Fibroblast of skin of left biceps (primary cell): Measurements from ENCODE around the gene FTSJ1.

Source experiments
- DNase-seq, 2 experiments: peaks; one replicate each; pipeline ENCODE4 v3.0.0-alpha.2; 2013; ENCODE audit warnings: low read depth in 2 of 2

Gene FTSJ1

GRCh38 chrX:48470110-48470832 lies 5.7 kb upstream of the FTSJ1 start, which contains the start of gene SLC38A5:
SLC38A5 (minus strand) TSS chrX:48470260; CDS start chrX:48467924, 2,336 bp downstream.
- DNase-seq: no peak

DNA sequence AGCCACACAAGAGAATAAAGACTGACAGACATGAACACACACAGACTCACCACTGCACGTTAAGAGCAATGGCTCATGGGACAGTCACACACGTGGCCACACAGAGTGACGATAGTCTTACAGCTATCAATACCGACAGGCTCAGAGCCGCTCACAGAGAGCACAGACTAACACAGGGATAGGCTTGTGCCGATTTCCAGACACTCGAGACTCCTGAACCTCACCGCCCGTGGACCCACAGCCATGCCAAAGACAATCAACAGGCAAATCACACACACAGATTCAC lies 5.2 kb upstream of the FTSJ1 start:
- DNase-seq: no peak

GRCh38 chrX:48471504-48471903 lies 4.5 kb upstream of the FTSJ1 start:
- no peak for DNase-seq

DNA sequence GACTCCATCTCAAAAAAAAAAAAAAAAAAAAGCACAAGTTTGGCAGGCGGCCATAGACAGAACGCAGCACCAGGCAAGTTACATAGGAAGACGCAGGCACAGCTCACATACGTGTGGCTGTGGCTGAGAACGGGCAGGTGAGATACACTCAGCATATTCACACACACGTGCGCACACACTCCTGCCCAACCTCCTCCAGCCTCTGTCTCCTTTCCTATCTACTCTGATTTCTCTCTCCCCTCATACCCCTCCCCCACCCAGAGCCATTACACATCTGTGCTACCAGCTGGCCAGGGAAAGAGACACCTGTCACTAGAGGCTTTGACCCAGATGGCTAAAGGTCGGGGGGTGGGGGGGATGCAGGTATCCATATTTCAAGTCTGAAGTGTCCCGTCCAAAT lies 3.8 kb upstream of the FTSJ1 start:
- no peak for DNase-seq

GRCh38 chrX:48472851-48473703 lies 2.9 kb upstream of the FTSJ1 start:
- DNase-seq: no peak

GRCh38 chrX:48473704-48473990 lies 2.4 kb upstream of the FTSJ1 start:
- no peak for DNase-seq

- DNase-seq: no peak
These were observed 1.9 kb upstream of the FTSJ1 start for GRCh38 chrX:48474127-48474526.

DNA sequence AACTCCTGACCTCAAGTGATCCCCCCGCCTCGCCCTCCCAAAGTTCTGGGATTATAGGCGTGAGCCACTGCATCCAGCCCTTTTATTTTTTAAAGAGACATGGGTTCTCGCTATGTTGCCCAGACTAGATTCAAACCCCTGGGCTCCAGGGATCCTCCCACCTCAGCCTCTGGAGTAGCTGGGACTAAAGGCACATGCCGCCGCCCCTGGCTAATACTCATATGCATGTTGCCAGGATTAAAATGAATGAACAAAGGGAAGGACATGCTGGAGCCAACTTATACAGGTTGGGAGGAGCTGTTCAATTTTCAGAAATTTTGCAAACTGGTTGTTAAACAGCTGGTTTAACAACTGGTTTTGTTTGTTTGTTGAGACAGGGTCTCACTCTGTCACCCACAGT lies 1.4 kb upstream of the FTSJ1 start:
- no peak for DNase-seq

- DNase-seq: no peak
These were observed 703 bp upstream of the FTSJ1 start for GRCh38 chrX:48475296-48475695.

DNA sequence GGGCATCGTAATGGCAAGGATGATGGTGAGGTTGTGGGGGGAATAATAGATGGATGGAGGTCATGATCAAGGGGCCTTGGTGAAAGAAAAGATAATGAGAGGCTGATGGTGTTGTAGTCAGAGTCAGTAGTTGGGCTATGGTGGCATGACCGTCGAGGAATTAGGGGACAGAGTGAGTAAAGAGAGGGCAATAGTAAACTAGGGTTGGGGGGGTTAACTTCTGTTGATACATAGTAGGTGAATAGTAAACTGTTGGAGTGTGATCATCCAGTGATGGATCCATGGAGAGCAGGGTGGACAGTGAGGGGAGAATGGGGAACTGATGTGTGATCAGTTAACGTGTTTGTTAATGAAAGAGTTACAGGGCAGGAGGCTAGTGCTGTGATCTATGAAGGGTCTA lies 920 bp downstream of the FTSJ1 start:
- DNase-seq: no peak

DNA sequence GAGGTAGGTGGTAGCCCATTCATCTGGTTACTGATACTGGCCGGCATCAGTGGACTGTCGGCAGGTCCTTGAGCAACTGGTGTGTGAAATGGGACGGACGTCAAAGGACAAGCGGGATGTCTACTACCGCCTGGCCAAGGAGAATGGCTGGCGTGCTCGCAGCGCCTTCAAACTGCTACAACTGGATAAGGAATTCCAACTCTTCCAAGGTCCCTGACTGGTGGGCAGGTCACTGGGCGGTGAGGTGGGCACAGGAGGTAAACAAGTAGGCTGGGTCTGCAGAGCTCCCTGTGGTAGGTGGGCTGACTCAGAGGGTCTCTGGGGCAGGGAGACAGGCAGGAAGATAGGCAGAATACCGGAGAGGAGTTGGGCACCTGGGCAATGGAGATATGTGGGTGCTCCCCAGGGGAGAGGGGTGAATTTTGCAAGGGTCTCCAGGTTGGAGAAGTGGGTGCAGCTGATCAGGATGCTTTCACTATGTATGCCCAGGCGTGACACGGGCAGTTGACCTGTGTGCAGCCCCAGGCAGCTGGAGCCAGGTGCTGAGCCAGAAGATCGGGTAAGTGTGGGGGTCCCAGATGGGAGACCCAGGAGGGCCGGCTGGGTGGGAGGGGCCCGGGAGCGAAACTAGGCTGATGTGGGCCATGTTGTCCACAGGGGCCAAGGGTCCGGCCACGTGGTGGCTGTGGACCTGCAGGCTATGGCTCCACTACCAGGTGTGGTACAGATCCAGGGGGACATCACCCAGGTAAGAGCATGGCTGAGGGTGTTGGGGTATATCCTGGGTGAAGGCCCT lies 2.2 kb downstream of the FTSJ1 start:
- no peak for DNase-seq

DNA sequence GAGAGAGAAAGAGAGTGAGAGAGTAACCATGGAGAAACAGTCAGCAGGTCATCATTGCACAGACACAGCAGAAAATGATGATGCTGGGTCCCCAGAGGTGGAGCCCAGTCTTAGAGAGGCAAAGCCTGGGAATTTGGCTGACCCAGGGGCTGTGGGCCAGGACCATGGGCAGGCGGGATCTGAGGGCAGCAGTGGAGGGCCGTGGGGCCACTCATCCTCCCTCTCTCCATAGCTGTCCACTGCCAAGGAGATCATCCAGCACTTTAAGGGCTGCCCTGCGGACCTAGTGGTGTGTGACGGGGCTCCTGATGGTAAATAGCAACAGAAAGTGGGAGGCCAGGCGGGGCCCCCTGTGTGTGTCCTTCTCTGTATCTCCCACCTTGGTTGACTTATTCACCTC lies 2.8 kb downstream of the FTSJ1 start:
- no peak for DNase-seq

DNA sequence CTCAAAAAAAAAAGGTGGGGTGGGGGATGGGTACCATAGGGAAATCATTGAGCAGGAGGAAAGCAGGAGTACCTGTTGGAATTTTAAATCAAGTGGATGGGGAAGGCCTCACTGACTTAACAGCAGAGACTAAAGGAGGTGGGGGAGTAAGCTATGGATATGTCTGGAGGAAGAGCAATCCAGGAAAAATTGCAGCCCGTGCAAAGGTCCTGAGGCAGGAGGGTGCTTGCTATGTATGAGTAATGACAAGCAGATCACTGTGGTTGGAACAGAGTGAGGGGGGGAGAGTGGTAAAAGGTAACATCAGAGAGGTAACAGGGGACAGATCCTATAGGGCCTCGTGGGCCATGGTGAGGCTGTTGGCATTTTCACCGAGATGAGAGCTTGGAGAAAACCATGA lies 4.1 kb downstream of the FTSJ1 start:
- no peak for DNase-seq

- no peak for DNase-seq
These were observed 4.6 kb downstream of the FTSJ1 start for GRCh38 chrX:48480583-48480982.

GRCh38 chrX:48482526-48482925 lies 6.5 kb downstream of the FTSJ1 start:
- no peak for DNase-seq

DNA sequence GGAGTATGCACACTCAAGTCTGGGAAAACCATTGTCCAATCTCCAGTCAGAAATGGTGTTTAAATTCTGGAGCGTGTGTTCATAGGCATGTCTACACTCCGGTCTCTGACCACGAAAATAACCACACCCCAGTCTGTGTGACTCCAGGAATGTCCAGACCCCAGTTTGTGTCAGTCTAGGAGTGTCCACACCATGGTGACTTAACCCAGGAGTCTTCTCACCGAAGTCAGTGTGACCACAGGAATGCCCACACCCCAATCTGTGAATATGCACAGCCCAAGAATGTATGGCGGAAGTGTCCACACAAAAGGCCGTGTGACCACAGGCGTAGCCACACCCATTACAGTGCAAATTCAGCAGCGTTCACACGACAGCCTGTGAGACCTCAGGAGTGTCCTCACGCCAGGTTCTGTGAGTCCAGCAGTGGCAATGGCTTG lies 11.4 kb downstream of the FTSJ1 start:
- peak; percentile 35 to 53 for DNase-seq

GRCh38 chrX:48488034-48488433 lies 12.0 kb downstream of the FTSJ1 start:
- DNase-seq: no peak

DNA sequence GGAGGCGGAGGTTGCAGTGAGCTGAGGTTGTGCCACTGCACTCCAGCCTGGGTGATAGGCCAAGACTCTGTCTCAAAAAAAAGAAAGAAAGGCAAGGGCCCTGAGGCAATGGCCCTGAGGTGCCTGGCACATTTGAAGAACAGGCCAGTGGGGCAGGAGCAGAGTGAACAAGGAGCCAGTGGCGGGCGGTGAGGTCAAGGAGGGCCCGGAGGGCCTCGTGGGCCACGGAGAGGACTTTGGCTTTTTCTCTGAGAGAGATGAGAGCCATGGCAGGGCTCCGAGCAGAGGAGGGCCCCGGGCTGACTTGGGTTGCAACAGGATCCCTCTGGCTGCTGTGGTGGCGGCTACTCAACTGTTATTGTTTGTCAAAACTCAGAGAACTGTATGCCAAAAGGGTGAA lies 13.3 kb downstream of the FTSJ1 start:
- DNase-seq: no peak

DNA sequence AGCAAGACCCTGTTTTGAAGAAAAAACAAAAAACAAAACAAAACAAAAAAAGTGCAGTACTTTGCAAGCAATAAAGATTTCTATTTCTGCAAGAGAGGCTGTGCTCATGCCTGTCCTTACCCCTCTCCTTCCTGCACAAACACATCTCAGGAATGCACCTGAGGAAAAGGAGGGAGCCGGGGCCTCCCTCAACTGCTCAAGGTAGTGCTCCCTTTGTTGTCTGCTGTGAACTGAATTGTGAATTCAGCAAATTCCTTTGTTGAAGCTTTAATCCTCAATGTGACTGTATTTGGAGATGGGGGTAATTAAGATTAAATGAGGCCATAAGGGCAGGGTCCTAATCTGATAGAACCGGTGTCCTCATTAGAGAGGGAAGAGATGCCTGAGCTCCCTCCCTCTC lies 13.9 kb downstream of the FTSJ1 start:
- DNase-seq: no peak

- no peak for DNase-seq
These were observed 14.7 kb downstream of the FTSJ1 start for GRCh38 chrX:48490661-48491060.

DNA sequence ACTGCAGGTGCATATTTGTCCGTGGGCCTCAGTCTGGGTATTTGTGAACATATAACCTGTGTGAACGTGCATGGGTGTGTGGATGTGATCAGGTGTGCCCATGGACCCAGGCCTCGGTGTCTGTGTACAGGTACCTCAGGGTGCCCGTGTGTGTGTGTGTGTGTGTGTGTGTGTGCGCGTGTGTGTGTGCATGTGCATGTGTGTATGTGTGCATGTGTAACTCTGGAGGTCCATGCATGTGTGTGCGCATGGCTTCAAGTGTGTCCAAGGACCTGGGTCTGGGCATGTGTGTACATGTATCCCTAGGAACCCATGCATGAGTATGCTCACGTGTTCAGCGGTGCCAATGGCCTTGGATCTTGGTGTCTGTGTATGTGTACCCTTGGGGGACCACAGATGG lies 15.8 kb downstream of the FTSJ1 start:
- DNase-seq: no peak

- no peak for DNase-seq
These were observed 16.4 kb downstream of the FTSJ1 start for GRCh38 chrX:48492293-48492910.
